Adrenal gland (tissue), 12 donors: ENCODE results near the gene TULP4. TPM values are rescaled to one million over a fixed set of nuclear protein-coding genes. Genes with fewer than 3 reads are reported as not detected.
"Not testable (repeated sequence)": the region's sequence is repeated elsewhere in the genome, so short reads cannot be mapped to it uniquely, and the experiment has no call there.

Source experiments
- DNase-seq, 7 donors: peaks; one replicate each; pipeline ENCODE4 v3.0.0-alpha.2; 2019 to 2020
- H3K27ac ChIP-seq, 5 donors: fragments of 200-600 bp; sonication (generic) in 4 of 5; 1 replicate in 3 of 5; 2 replicates in 2 of 5; pipeline versions ENCODE4 v1.5.1 to v1.8.0; 2016 to 2020; ENCODE audit warnings: mild to moderate bottlenecking in 1 of 5
- H3K27me3 ChIP-seq: fragments of 200-600 bp; 2 replicates; pipeline ENCODE4 v1.8.0; 2021
- H3K36me3 ChIP-seq, 2 donors: fragments of 200-600 bp; replicated peaks in 1 of 2; 1 replicate in 1 of 2; 2 replicates in 1 of 2; pipeline versions ENCODE4 v1.5.1 to v1.8.0; 2018 to 2022
- H3K4me1 ChIP-seq, 2 donors: fragments of 200-600 bp; replicated peaks in 1 of 2; 1 replicate in 1 of 2; 2 replicates in 1 of 2; pipeline versions ENCODE4 v1.5.1 to v1.8.0; 2018 to 2021
- H3K4me3 ChIP-seq, 4 donors: fragments of 200-600 bp; sonication (generic) in 3 of 4; one replicate each; pipeline ENCODE4 v1.5.1; 2016 to 2018
- H3K9me3 ChIP-seq, 3 donors: fragments of 200-600 bp; sonication (generic) in 1 of 3; replicated peaks in 1 of 3; 1 replicate in 2 of 3; 2 replicates in 1 of 3; pipeline versions ENCODE4 v1.5.1 to v1.8.0; 2016 to 2021
- POLR2A ChIP-seq, 2 donors: fragments of 450-650 bp; IDR thresholded peaks; one replicate each; pipeline ENCODE4 v1.6.1; 2017; ENCODE audit warnings: antibody characterized with exemption in 2 of 2, mild to moderate bottlenecking in 2 of 2, moderate library complexity in 1 of 2
- WGBS, 4 donors: extraction: QIAGEN DNeasy Blood & Tissue Kit in 2 of 4; methylation state at CpG; one replicate each; pipeline versions ENCODE4 v1.1.5 to v1.1.7; 2013 to 2017; 5-methylcytosine and 5-hydroxymethylcytosine counted together
- intact Hi-C, 2 donors: fragments of 100-400 bp; cut with DNase I; formaldehyde crosslinking; loops; one replicate each; pipeline versions ENCODE4 v1.14.1 to v1.15.0; 2022 to 2023
- polyA plus RNA-seq, 3 donors: library from polyadenylated mRNA; stranded (reverse); fragments of 200-250 nt in 2 of 3; fragments of 350-450 nt in 1 of 3; fragmentation: Illumina TruSeq in 1 of 3; extraction: RNeasy Lipid Tissue Mini Kit (QIAGEN cat#74804) in 1 of 3; gene quantifications; one replicate each; pipeline ENCODE4 v1.2.3, GENCODE V29; 2013 to 2014
- total RNA-seq, 9 donors: library from RNA; depleted of rRNA in 4 of 9; stranded (reverse); fragments of >200 nt in 4 of 9; fragments of 120-200 nt in 1 of 9; fragmentation: NEBNext Ultra II Directional in 1 of 9; extraction: Animal tissue kit (Norgen Biotek cat#: 25700) in 1 of 9; gene quantifications; one replicate each; pipeline versions ENCODE4 v1.1.0 to v1.2.4, GENCODE V29; 2013 to 2023
- TF ChIP-seq, protein P1 (sequence below), 6 experiments: fragments of 450-650 bp in 4 of 6; fragments of 200-600 bp in 2 of 6; sonication (generic) in 1 of 6; IDR thresholded peaks; 1 replicate in 5 of 6; 2 replicates in 1 of 6; pipeline versions ENCODE4 v1.5.1 to v1.8.0; 2016 to 2021; ENCODE audit warnings: antibody characterized with exemption in 6 of 6, mild to moderate bottlenecking in 2 of 6, moderate library complexity in 1 of 6
- donor health status: healthy with polysubstance abuse.
- donor health status: Bipolar disorder and iron deficiency.
- donor health status: DM: yes; HTN: yes; CAD: no.
- donor health status: DM: no; HTN: no; CAD: no.
- donor health status: DM: no; HTN: no; CAD: no.
- donor health status: DM: yes; HTN: yes; CAD: no.

Gene TULP4
- total and polyA plus RNA-seq, 12 donors = 1.9 to 89.6 (median 61.4) TPM

DNA sequence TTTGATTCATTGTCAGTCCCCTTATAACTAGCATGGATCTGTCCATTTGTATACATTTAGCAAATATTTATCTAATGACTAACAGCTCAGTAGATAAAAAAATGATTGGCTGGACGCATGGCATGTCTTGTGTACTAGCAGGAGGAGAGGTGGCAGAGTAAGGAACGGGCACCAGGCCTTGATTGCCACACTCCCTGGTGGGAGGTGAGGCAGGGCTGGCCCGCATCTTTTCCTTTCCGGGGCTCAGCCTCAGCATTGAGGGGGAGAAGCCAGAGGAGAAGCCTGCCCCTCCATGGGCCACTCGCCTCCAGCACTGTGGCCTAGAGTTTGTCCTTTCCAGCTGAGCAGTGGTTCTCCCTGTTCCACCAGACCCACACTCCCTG is 162.7 kb downstream of the TULP4 start:
- Histone ChIP-seq H3K27ac (no peak overlapping the region), H3K9me3 (no peaks in the 10 kb centered on the region), H3K27me3 (no peaks in the 10 kb centered on the region), H3K36me3 (peaks cover 0 to under 1% of the 10 kb centered on the region in 2 donors), H3K4me3 (no peak overlapping the region), H3K4me1 (no peaks in the 10 kb centered on the region)
- intact Hi-C loops = no loop called here
- no peak for DNase-seq
- 90 to 94% (median 90%) methylated on average over 4 to 5 of the region's 5 CpGs for WGBS, 4 donors
- TF ChIP-seq POLR2A (IDR thresholded peaks at IDR 0.05) = no peak
- TF ChIP-seq, protein P1, sequence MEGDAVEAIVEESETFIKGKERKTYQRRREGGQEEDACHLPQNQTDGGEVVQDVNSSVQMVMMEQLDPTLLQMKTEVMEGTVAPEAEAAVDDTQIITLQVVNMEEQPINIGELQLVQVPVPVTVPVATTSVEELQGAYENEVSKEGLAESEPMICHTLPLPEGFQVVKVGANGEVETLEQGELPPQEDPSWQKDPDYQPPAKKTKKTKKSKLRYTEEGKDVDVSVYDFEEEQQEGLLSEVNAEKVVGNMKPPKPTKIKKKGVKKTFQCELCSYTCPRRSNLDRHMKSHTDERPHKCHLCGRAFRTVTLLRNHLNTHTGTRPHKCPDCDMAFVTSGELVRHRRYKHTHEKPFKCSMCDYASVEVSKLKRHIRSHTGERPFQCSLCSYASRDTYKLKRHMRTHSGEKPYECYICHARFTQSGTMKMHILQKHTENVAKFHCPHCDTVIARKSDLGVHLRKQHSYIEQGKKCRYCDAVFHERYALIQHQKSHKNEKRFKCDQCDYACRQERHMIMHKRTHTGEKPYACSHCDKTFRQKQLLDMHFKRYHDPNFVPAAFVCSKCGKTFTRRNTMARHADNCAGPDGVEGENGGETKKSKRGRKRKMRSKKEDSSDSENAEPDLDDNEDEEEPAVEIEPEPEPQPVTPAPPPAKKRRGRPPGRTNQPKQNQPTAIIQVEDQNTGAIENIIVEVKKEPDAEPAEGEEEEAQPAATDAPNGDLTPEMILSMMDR (IDR thresholded peaks at IDR 0.05) = no peak

DNA sequence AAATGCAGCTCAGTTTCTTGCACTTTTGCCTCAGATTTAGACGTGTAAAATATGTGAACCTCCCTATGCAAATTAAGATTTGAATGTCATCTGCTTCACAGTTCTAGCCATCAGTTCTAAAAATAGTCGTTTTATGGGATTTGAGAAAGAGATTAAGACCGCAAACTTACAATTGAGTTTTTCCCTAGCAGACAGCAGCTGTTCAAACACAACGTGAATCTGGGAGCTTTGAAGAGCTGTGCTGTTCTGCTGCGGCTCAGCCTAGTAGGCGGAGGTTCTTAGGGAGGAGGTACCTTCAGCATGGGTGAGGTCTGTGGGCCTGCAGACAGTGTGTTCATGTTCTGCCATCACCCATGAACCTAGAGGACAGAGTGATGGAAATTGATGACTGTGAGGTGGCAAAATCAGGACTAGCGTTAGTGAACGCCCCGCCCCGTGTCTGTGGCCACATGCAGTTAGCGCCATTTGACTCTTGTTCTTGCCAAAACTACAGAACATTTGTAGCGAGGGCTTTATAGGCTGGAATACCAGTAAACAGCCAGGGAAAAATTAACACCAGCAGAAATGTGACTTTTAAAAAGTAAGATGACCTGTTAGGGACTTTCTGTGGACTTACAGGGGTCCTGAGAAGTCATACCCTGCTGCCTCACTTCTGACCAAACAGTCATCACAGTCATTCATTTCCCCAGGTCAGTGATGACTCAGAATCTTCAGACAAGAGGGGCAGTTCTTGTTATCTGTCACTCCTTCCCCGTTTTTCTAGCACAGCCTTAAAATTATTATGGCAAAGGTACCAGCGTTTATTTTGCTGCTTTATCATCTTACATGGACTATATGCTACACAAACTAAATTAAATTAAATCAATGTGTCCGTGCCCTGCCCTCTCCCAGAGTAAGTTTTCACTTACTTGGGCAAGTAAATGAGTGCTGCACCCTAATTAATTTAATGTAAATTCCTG is 163.4 kb downstream of the TULP4 start:
- 76 to 82% (median 78%) methylated on average over 15 of the region's 15 CpGs for WGBS, 4 donors

DNA sequence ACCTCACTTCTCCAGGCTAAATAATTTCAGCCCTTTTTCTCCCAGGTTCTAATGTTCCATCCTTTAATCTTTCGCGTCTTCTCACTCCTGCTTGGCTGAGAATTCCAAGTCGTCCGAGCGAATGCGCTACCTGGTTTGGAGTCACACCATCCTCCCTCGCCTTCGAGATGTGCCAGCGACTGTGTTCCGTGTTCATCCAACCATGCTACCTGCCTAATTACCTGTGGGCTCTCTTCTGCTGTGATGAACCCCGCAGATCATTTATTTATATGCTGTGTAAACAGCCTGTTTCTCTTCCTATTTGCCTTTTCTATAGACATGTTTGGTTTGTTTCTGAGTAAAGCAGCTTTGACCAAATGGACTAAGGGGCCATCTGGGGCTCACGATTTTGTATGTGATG is 164.1 kb downstream of the TULP4 start:
- no peak for DNase-seq
- Histone ChIP-seq H3K4me3 (no peak overlapping the region), H3K27ac (no peak overlapping the region), H3K27me3 (no peaks in the 10 kb centered on the region), H3K36me3 (peaks cover 0 to 13% of the 10 kb centered on the region in 2 donors), H3K4me1 (no peaks in the 10 kb centered on the region), H3K9me3 (no peaks in the 10 kb centered on the region)
- 95 to 99% (median 96%) methylated on average over 12 of the region's 12 CpGs for WGBS, 4 donors
- no peak for TF ChIP-seq POLR2A (IDR thresholded peaks at IDR 0.05)
- TF ChIP-seq, protein P1 (IDR thresholded peaks at IDR 0.05) = no peak
- intact Hi-C loops = no loop called here

More for the DNA sequence above, 163.4 kb downstream of the TULP4 start:
- H3K4me3 ChIP-seq = no peak overlapping the region
- intact Hi-C loops = no loop called here
- no peaks in the 10 kb centered on the region for H3K4me1 ChIP-seq
- TF ChIP-seq, protein P1 (IDR thresholded peaks at IDR 0.05) = no peak
- TF ChIP-seq POLR2A (IDR thresholded peaks at IDR 0.05) = no peak
- H3K27ac ChIP-seq = no peak overlapping the region
- peaks cover 0 to 6% of the 10 kb centered on the region in 2 donors for H3K36me3 ChIP-seq
- no peaks in the 10 kb centered on the region for H3K27me3 ChIP-seq
- no peaks in the 10 kb centered on the region for H3K9me3 ChIP-seq
- peak in 1 of 7 donors; percentile 57 for DNase-seq

DNA sequence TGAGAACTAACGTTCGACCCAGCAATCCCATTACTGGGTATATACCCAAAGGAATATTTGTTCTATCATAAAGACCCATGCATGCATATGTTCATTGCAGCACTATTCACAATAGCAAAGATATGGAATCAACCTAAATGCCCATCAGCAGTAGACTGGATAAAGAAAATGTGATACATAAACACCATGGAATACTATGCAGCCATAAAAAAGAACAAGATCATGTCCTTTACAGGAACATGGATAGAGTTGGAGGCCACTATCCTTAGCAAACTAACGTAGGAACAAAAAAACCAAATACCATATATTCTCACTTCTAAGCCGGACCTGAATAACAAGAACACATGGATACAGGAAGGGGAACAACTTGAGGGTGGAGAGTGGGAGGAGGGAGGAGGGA is 165.5 kb downstream of the TULP4 start:
- peaks cover 0 to 13% of the 10 kb centered on the region in 2 donors for H3K36me3 ChIP-seq
- intact Hi-C loops = not testable (repeated sequence)
- 96 to 99% (median 98%) methylated on average over 4 of the region's 4 CpGs for WGBS, 4 donors

More for the DNA sequence above, 165.5 kb downstream of the TULP4 start:
- not testable (repeated sequence) for H3K27me3 ChIP-seq, H3K4me1 ChIP-seq, H3K4me3 ChIP-seq, H3K9me3 ChIP-seq, H3K27ac ChIP-seq, DNase-seq
